GM18858 (cell line): ENCODE results near the gene SLITRK1.
A peak's percentile ranks its signal among the peaks of the same experiment; 100 is the strongest.

Experiments
- ATAC-seq: cut with Tn5 transposase; IDR thresholded peaks from one replicate; pipeline ENCODE4 v1.9.1; 2021; ENCODE audit not compliant: unreplicated experiment

The SLITRK1 gene

GRCh38 chr13:83876546-83876945 lies 5.7 kb downstream of the SLITRK1 start:
- ATAC-seq, result peak; percentile 99

GRCh38 chr13:83867708-83868107 lies 14.6 kb downstream of the SLITRK1 start:
- ATAC-seq, result no peak

- ATAC-seq, result no peak
Measured at GRCh38 chr13:83865161-83866137, 16.8 kb downstream of the SLITRK1 start.

- ATAC-seq, result no peak
Measured at GRCh38 chr13:83853771-83854170, 28.5 kb downstream of the SLITRK1 start.

GRCh38 chr13:83845106-83845505 lies 37.2 kb downstream of the SLITRK1 start:
- no peak for ATAC-seq

- ATAC-seq, result no peak
Measured at GRCh38 chr13:83839146-83839545, 43.1 kb downstream of the SLITRK1 start.

- ATAC-seq, result no peak
Measured at GRCh38 chr13:83831796-83832195, 50.5 kb downstream of the SLITRK1 start.

- ATAC-seq, result no peak
Measured at GRCh38 chr13:83829810-83830209, 52.5 kb downstream of the SLITRK1 start.

- no peak for ATAC-seq
Measured at GRCh38 chr13:83827338-83827737, 54.9 kb downstream of the SLITRK1 start.
